MCF 10A (cell line): ENCODE measurements around the gene ALDH3A1. TPM values are rescaled to one million over a fixed set of nuclear protein-coding genes. Genes with fewer than 3 reads are reported as not detected.

ENCODE experiments used
- BruUV-seq: library from RNA; stranded (reverse); fragments of 400-500 nt; replicated peaks from 2 replicates; lab custom pipeline; 2021; lab: Mats Ljungman, UMichigan
- CTCF ChIA-PET: fragments of 300-600 bp; sonication (Branson Sonifier 250); formaldehyde crosslinking; extraction: SDS; loops from one replicate; lab custom pipeline; 2021; ENCODE audit warnings: antibody characterized with exemption, inconsistent platforms; lab: Yijun Ruan, JAX
- POLR2A ChIA-PET: fragments of 300-600, 350-650 bp; sonication (Branson Sonifier 250); formaldehyde crosslinking; extraction: SDS; loops from one replicate; lab custom pipeline; 2020; ENCODE audit warnings: antibody characterized with exemption, inconsistent platforms; lab: Yijun Ruan, JAX
- DNase-seq: peaks from one replicate; pipeline ENCODE4 v3.0.0-alpha.2; 2018; ENCODE audit not compliant: unreplicated experiment
- H3K27ac Mint-ChIP-seq: one replicate; pipeline ENCODE4 v1.8.0; 2022; ENCODE audit warnings: mild to moderate bottlenecking, low read depth, mixed read lengths; ENCODE audit not compliant: unreplicated experiment
- H3K27me3 Mint-ChIP-seq: one replicate; pipeline ENCODE4 v1.8.0; 2022; ENCODE audit warnings: mixed read lengths; ENCODE audit not compliant: insufficient read depth, unreplicated experiment
- H3K36me3 Mint-ChIP-seq: one replicate; pipeline ENCODE4 v1.8.0; 2022; ENCODE audit warnings: mild to moderate bottlenecking, moderate library complexity, mixed read lengths; ENCODE audit not compliant: insufficient read depth, unreplicated experiment
- H3K4me1 Mint-ChIP-seq: one replicate; pipeline ENCODE4 v1.8.0; 2022; ENCODE audit warnings: mixed read lengths; ENCODE audit not compliant: insufficient read depth, unreplicated experiment
- H3K4me3 Mint-ChIP-seq: one replicate; pipeline ENCODE4 v1.8.0; 2022; ENCODE audit warnings: mild to moderate bottlenecking, moderate library complexity, mixed read lengths; ENCODE audit not compliant: unreplicated experiment
- H3K9me3 Mint-ChIP-seq: one replicate; pipeline ENCODE4 v1.8.0; 2022; ENCODE audit warnings: mixed read lengths; ENCODE audit not compliant: unreplicated experiment
- intact Hi-C: fragments of 100-400 bp; cut with micrococcal nuclease; formaldehyde crosslinking; loops from 2 replicates; pipeline ENCODE4 v1.14.1; 2022
- total RNA-seq: library from RNA; stranded (reverse); gene quantifications from 2 replicates; pipeline ENCODE4 v1.2.3, GENCODE V29; 2022
- TF ChIP-seq, protein P1 (sequence below): fragments of 200-600 bp; IDR thresholded peaks from one replicate; pipeline ENCODE4 v1.8.0; 2022; ENCODE audit warnings: antibody characterized with exemption, mild to moderate bottlenecking; ENCODE audit not compliant: unreplicated experiment

Gene ALDH3A1
- total RNA-seq, 1 experiment from 2014 or later = 13.4 TPM

DNA sequence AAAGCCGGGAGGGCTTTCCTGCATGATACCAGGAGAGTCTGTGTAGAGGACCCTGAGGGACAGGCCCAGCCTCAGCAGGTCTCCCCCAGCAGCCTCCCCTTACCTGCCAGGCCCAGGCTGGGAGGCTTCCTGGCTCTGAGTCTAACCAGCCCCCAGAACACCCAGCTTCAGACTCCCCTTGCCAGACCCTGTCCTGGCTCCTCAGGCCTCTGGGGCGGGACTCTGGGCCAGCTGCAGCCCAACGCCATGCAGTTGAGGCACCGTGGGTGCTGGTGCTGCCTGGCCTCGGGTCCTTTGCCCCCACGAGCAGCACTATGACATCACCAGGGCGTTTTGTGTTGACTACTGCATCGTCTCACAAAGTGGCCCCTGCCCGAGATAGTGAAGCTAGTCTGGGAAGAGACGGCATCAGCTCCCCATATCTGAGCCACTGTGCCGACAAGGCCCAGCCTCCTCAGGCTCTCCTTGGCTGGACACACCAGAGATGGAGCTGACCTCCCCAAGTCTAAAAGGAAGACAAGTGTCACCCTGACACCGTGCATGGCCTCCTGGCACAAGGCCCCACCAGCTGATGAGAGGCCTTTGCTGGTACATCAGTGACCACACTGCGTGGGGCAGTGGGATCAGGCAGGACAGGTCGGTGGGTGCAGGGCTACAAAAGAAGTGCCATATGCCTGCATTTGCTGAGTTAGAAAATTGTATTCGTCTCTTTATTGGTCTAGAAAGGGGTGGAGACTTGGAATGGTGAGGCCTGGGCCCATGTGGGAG lies 10.6 kb downstream of the ALDH3A1 start:
- Mint-ChIP-seq H3K36me3 (no peaks in the 10 kb centered on the region), H3K4me3 (no peak overlapping the region), H3K9me3 (no peaks in the 10 kb centered on the region), H3K27ac (no peak overlapping the region), H3K4me1 (no peaks in the 10 kb centered on the region), H3K27me3 (no peaks in the 10 kb centered on the region)
- POLR2A ChIA-PET = interaction anchor here (2.5 kb wide), 1 partner anchor 10 kb away, joined by 13 read pairs; no protein-coding TSS in a partner anchor
- BruUV-seq = no TSS peak
- CTCF ChIA-PET = interaction anchor here (0.6 kb wide), 1 partner anchor 9 kb away, joined by 4 read pairs; no protein-coding TSS in a partner anchor
- TF ChIP-seq, protein P1, sequence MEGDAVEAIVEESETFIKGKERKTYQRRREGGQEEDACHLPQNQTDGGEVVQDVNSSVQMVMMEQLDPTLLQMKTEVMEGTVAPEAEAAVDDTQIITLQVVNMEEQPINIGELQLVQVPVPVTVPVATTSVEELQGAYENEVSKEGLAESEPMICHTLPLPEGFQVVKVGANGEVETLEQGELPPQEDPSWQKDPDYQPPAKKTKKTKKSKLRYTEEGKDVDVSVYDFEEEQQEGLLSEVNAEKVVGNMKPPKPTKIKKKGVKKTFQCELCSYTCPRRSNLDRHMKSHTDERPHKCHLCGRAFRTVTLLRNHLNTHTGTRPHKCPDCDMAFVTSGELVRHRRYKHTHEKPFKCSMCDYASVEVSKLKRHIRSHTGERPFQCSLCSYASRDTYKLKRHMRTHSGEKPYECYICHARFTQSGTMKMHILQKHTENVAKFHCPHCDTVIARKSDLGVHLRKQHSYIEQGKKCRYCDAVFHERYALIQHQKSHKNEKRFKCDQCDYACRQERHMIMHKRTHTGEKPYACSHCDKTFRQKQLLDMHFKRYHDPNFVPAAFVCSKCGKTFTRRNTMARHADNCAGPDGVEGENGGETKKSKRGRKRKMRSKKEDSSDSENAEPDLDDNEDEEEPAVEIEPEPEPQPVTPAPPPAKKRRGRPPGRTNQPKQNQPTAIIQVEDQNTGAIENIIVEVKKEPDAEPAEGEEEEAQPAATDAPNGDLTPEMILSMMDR = no peak
- intact Hi-C loops = no loop called here
- DNase-seq = no peak

DNA sequence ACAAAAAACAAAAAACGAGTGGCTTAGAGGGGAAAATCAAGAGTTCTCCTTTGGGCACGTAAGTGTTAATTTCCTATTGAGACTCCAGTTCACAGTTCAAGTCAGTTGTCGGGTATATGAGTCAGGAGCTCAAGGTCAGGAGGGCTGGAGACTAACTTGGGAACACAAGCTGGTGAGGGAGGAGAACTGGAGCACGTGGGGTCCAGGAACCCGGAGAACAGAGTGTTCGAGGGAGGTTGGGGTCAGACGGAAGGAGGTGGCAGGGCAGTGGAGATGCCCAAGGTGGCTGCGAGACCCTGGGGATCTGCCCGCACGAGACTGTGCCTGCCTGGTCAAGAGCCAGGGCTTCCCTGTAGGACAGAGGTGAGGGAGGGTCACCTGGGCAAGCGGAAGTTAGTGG lies 12.0 kb downstream of the ALDH3A1 start:
- H3K27ac Mint-ChIP-seq = no peak overlapping the region
- no peak for DNase-seq
- no peaks in the 10 kb centered on the region for H3K9me3 Mint-ChIP-seq
- no peak overlapping the region for H3K4me3 Mint-ChIP-seq
- H3K4me1 Mint-ChIP-seq = no peaks in the 10 kb centered on the region
- ChIA-PET POLR2A (interaction anchor here (0.8 to 2.5 kb wide), 4 partner anchors 8 to 885 kb away, joined by 3 to 13 read pairs (median 4); no protein-coding TSS in a partner anchor), CTCF (interaction anchor here (1.8 kb wide), 1 partner anchor 9 kb away, joined by 7 read pairs; no protein-coding TSS in a partner anchor)
- TF ChIP-seq, protein P1 = no peak
- intact Hi-C loops = no loop called here
- BruUV-seq = no TSS peak
- no peaks in the 10 kb centered on the region for H3K36me3 Mint-ChIP-seq
- H3K27me3 Mint-ChIP-seq = no peaks in the 10 kb centered on the region

DNA sequence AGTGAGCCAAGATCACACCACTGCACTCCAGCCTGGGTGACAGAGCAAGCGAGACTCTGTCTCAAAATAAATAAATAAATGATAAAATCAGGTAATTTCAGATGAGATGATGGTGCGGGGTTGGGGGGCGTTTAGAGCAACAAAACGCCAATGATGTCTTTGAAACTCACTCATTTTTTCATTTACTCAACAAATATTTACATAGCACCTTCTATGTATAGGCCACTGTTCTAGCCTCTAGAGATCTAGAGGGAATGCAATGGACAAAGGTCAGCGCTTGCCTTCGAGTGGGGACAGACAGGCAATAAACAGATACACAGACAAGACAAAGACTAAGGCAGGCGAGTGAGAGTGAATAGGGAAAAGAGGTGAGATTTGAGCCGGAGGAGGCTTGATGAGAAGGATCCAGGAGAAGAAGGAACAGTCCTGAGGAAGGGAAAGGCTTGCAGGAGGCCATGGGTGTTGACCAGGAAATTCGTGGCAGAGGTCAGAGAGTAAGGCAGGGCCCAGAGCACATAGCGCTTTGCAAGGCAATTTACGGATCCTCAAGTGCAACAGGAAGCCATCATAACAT lies 14.1 kb downstream of the ALDH3A1 start:
- Mint-ChIP-seq H3K36me3 (no peaks in the 10 kb centered on the region), H3K9me3 (no peaks in the 10 kb centered on the region), H3K27me3 (no peaks in the 10 kb centered on the region), H3K27ac (no peak overlapping the region), H3K4me3 (no peak overlapping the region), H3K4me1 (no peaks in the 10 kb centered on the region)
- intact Hi-C loops = no loop called here
- DNase-seq = no peak
- BruUV-seq = no TSS peak
- POLR2A ChIA-PET = interaction anchor here (0.9 to 2.0 kb wide), 2 partner anchors 17 to 235 kb away, joined by 3 to 6 read pairs; no protein-coding TSS in a partner anchor
- TF ChIP-seq, protein P1 = no peak
- CTCF ChIA-PET = no interaction called here

DNA sequence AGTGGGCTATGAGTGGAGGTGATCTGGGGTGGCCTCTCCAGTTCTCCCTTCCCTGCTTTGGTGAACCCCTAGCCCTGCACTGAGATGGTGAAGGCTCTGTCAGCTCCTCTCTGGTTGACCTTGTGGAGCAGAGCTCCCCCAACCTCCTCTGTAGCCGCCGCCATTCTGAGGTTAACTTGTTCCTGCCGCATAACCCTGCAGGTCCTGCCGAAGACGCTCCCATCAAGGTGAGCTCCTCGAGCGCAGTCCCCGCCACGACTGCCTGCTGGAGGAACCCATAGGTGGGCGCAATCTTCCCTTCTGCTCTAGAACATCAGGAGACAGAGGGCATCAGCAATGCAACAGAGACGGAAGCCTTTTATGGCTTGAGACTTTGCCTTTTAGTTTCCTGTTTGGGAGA lies 16.5 kb downstream of the ALDH3A1 start:
- no peaks in the 10 kb centered on the region for H3K9me3 Mint-ChIP-seq
- POLR2A ChIA-PET = interaction anchor here (0.7 to 1.3 kb wide), 5 partner anchors 14 to 82 kb away, joined by 3 to 4 read pairs (median 3); partner anchors contain the start of gene ALDH3A1
- H3K4me1 Mint-ChIP-seq = peaks cover 12% of the 10 kb centered on the region
- TF ChIP-seq, protein P1 = no peak
- no peak for DNase-seq
- H3K4me3 Mint-ChIP-seq = no peak overlapping the region
- BruUV-seq = no TSS peak
- CTCF ChIA-PET = interaction anchor here (0.9 to 2.5 kb wide), 5 partner anchors 10 to 22 kb away, joined by 3 to 13 read pairs (median 5); no protein-coding TSS in a partner anchor
- H3K27ac Mint-ChIP-seq = no peak overlapping the region
- intact Hi-C loops = no loop called here
- no peaks in the 10 kb centered on the region for H3K27me3 Mint-ChIP-seq
- peaks cover 8% of the 10 kb centered on the region for H3K36me3 Mint-ChIP-seq
